ENCODE data around the gene EIF3I.

DNA sequence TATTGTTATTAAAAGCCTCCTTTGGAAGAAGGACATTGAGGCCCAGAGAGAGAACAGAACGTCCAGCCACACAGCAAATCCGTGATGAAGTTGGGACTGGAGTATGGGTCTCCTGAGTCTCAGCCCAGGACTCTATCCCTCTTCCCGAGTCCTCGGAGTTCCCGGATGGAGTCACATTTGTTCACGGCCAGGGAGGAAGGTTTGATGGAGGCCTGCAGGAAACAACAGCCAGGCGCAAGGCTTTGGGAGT, 43.1 kb upstream of the EIF3I start:
- TF ChIP-seq BHLHE40 (IDR thresholded peaks at IDR 0.05; ENCODE audit: borderline replicate concordance), result no peak
- no peak for TF ChIP-seq ELF4 (IDR thresholded peaks at IDR 0.05)
- no peak for TF ChIP-seq HDGF (IDR thresholded peaks at IDR 0.05; ENCODE audit: borderline replicate concordance)
- no peak for TF ChIP-seq FOXK2 (IDR thresholded peaks at IDR 0.05)
- no peak for TF ChIP-seq SUZ12 (IDR thresholded peaks at IDR 0.05)
- no peak for TF ChIP-seq LEF1 (IDR thresholded peaks at IDR 0.05; ENCODE audit: borderline replicate concordance)
- TF ChIP-seq SP1 (IDR thresholded peaks at IDR 0.05), result no peak
